Activated naive CD8-positive, alpha-beta T cell (primary cell): ENCODE results near the gene GATAD2B.

Experiments used
- H3K27ac Mint-ChIP-seq: one replicate; pipeline ENCODE4 v1.8.0; 2021; ENCODE audit warnings: mixed read lengths
- H3K27me3 Mint-ChIP-seq: one replicate; pipeline ENCODE4 v1.8.0; 2021; ENCODE audit warnings: mixed read lengths
- H3K36me3 Mint-ChIP-seq: one replicate; pipeline ENCODE4 v1.8.0; 2021; ENCODE audit warnings: mixed read lengths
- H3K4me1 Mint-ChIP-seq: one replicate; pipeline ENCODE4 v1.8.0; 2021; ENCODE audit warnings: low read depth, mixed read lengths
- H3K4me3 Mint-ChIP-seq: one replicate; pipeline ENCODE4 v1.8.0; 2021; ENCODE audit warnings: mild to moderate bottlenecking, mixed read lengths
- H3K9me3 Mint-ChIP-seq: one replicate; pipeline ENCODE4 v1.8.0; 2021; ENCODE audit warnings: low read depth, mixed read lengths

Gene GATAD2B

DNA sequence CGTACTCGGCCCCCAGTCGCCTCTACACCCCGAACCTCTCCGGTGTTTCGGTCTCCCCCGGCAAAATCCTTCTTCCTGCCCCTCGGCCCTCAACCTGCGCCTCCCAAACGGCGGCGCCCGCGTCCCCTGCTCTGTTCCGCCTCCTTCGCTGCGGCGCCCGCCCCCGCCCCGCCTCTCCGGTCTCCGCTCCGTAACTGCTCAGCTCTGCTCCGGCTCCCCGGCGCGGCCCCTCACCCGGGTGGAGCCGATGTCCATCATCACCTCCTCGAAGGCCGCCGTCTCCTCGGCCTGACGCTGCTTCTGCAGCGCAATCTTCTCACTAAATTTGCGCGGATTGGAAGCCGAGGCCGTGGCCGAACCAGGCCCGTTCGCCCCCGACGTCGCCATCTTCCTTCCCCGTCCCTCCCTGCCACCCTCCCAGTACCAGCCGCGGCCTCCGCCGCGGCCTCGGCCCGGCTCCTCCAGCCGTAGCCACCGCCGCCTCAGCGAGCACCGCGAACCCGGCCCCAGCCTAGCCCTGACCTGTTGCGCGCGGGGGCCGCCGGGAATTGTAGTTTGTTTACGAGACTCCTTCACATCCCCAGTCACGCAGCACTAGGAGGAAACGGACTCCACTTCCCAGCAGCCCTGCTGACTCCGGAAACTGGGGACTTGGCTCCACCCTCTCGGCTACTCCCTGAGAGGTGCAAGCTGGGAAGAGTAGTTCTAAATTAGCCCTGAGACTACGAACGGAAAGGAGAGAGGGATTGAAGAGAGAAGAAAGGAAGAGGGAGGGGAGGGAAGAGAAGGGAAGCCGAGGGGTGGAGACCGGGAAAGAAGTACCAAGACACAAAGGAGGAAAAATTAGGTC lies 35.6 kb upstream of the GATAD2B start, which contains the start of gene CRTC2:
TSS of gene CRTC2 (minus strand) at position 502 of the 850 bp plus-strand sequence. CDS start at position 387, 115 bp downstream.
- peak within 1 kb of the TSS; percentile 96 for H3K27ac Mint-ChIP-seq
- peaks cover 55% of the 10 kb centered on the region for H3K4me1 Mint-ChIP-seq
- H3K27me3 Mint-ChIP-seq: no peaks in the 10 kb centered on the region
- no peaks in the 10 kb centered on the region for H3K9me3 Mint-ChIP-seq
- H3K36me3 Mint-ChIP-seq: peaks cover 3% of the 10 kb centered on the region
- H3K4me3 Mint-ChIP-seq: peak within 1 kb of the TSS; percentile 100

GRCh38 chr1:153957744-153958110 lies 35.0 kb upstream of the GATAD2B start:
- Mint-ChIP-seq H3K4me3 (peak overlapping the region; percentile 100), H3K4me1 (peaks cover 53% of the 10 kb centered on the region), H3K27ac (peak overlapping the region; percentile 96), H3K27me3 (no peaks in the 10 kb centered on the region), H3K36me3 (peaks cover 3% of the 10 kb centered on the region), H3K9me3 (no peaks in the 10 kb centered on the region)

DNA sequence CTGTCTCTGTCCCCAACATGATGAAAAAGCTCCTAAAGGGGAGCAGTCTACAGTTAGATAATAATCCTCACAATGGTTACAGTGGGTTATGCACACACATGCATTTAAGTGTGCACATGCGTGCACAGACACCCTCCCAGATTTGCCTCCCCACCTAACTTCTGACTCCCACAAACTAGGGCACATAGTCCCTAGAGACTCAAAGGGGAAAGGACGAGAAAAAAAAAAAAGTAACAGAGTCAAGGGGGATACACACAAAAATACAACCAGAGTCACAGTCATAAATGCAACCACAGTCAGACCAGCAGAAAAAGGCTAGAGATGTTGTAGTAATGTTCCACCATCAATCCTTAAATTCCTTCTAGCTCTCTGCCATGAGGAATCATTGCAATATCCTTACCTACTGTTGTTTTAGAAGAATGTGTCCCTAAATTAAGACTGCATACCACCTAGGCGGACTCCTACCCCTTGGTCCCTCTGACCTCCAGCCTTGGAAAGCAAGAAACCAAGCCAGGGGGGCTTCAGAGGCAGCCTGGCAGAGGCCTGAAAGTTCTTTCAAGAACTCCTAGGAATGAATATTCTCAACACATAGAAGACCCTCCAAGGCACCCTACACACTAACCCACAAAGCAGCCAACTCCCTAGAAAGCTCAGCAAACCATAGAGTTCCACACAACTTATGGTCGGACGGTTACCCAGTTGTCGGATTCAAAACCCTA lies 34.4 kb upstream of the GATAD2B start:
- peak overlapping the region; percentile 100 for H3K4me3 Mint-ChIP-seq
- peaks cover 3% of the 10 kb centered on the region for H3K36me3 Mint-ChIP-seq
- H3K9me3 Mint-ChIP-seq: no peaks in the 10 kb centered on the region
- H3K27ac Mint-ChIP-seq: peak overlapping the region; percentile 96
- H3K4me1 Mint-ChIP-seq: peaks cover 47% of the 10 kb centered on the region
- no peaks in the 10 kb centered on the region for H3K27me3 Mint-ChIP-seq

DNA sequence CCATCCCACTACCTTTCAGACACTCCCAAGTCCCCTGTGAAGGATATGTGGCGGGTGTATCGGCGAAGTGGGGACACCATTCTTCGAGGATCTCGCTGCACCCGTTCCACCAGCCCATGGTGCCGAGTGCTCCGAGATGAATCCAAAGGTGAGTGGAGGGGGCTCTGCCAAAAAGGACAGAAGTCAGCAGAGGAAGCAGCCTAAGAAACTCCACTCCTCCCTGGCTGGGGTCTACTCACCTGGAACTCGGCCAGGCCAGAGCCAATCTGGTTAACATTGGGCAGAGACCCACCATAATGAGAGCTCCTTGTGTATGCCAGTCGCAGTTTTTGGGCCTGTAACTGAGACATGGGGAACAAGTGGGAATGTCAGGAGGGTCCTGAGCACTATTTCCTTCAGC lies 32.1 kb upstream of the GATAD2B start:
- Mint-ChIP-seq H3K9me3 (no peaks in the 10 kb centered on the region), H3K36me3 (peaks cover 4% of the 10 kb centered on the region), H3K4me3 (peak overlapping the region; percentile 27)

GRCh38 chr1:153953859-153954365 lies 31.1 kb upstream of the GATAD2B start:
- H3K27me3 Mint-ChIP-seq: no peaks in the 10 kb centered on the region
- H3K27ac Mint-ChIP-seq: peak overlapping the region; percentile 91
- no peaks in the 10 kb centered on the region for H3K9me3 Mint-ChIP-seq
- H3K4me1 Mint-ChIP-seq: peaks cover 39% of the 10 kb centered on the region
- H3K4me3 Mint-ChIP-seq: peak overlapping the region; percentile 27
- peaks cover 4% of the 10 kb centered on the region for H3K36me3 Mint-ChIP-seq

More for the DNA sequence above, 32.1 kb upstream of the GATAD2B start:
- no peaks in the 10 kb centered on the region for H3K27me3 Mint-ChIP-seq
- peaks cover 40% of the 10 kb centered on the region for H3K4me1 Mint-ChIP-seq
- H3K27ac Mint-ChIP-seq: peak overlapping the region; percentile 91

- Mint-ChIP-seq H3K4me1 (peaks cover 37% of the 10 kb centered on the region), H3K27ac (no peak overlapping the region), H3K9me3 (no peaks in the 10 kb centered on the region), H3K4me3 (no peak overlapping the region), H3K36me3 (peaks cover 7% of the 10 kb centered on the region), H3K27me3 (no peaks in the 10 kb centered on the region)
These were observed 29.0 kb upstream of the GATAD2B start for GRCh38 chr1:153951801-153952200.

DNA sequence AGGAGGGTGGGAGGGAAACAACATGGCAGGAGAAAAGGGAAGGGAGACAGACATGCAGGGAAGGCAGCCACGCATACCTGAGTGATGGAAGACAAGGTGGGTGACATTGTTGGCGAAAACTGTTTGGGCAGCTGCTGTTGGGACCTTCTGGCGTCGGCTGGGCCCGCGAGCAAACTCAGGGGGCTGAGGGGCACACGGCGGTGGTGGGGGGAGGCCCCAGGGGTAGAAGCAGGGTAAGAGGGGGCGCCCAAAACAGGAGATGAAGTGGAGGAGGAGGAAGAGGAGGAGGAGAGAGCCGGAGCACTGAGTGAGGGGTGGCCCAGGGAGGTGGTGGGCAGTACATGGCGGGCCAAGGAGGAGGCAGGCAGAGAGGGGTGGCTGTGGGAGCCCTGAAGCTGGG lies 28.4 kb upstream of the GATAD2B start:
- no peaks in the 10 kb centered on the region for H3K9me3 Mint-ChIP-seq
- no peaks in the 10 kb centered on the region for H3K27me3 Mint-ChIP-seq
- peaks cover 7% of the 10 kb centered on the region for H3K36me3 Mint-ChIP-seq
- H3K27ac Mint-ChIP-seq: peak overlapping the region; percentile 55
- H3K4me3 Mint-ChIP-seq: no peak overlapping the region
- H3K4me1 Mint-ChIP-seq: peaks cover 31% of the 10 kb centered on the region

DNA sequence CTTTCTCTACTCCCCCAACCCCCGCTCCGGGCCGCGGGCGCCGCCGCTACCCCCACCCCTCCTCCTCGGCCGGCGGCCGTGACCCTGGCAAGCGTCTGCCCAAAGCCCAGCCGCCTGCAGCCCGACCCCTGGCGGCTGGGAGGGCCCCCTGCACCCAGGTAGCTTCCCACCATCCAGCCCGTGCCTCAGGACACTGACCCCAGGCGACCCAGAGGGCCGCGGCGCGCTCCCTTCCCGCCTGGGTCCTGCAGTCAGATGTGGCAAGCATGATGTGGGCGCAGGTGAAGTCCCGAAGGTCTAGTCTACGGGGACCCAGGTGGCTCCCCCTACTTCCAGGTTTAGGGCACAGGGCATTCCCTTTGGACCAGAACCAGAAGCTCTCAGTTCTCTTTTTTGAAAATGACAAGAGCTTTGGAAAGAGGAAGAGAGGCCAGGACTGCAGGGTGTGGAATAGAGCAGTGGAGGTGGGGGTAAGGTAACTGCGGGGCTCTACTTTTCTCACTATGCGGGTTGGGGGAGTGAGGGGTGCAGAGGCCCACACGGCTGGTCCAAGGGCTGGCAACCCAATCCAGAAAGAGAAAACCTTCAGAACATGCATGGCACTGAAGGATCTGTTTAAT lies 24.0 kb upstream of the GATAD2B start, which contains the start of gene DENND4B:
TSS of gene DENND4B (minus strand) at position 97 of the 620 bp plus-strand sequence. CDS start 2,344 bp downstream, outside the sequence.
- Mint-ChIP-seq H3K4me1 (peaks cover 27% of the 10 kb centered on the region), H3K27ac (peak within 1 kb of the TSS; percentile 91), H3K27me3 (no peaks in the 10 kb centered on the region), H3K36me3 (peaks cover 4% of the 10 kb centered on the region), H3K9me3 (no peaks in the 10 kb centered on the region), H3K4me3 (peak within 1 kb of the TSS; percentile 92)

DNA sequence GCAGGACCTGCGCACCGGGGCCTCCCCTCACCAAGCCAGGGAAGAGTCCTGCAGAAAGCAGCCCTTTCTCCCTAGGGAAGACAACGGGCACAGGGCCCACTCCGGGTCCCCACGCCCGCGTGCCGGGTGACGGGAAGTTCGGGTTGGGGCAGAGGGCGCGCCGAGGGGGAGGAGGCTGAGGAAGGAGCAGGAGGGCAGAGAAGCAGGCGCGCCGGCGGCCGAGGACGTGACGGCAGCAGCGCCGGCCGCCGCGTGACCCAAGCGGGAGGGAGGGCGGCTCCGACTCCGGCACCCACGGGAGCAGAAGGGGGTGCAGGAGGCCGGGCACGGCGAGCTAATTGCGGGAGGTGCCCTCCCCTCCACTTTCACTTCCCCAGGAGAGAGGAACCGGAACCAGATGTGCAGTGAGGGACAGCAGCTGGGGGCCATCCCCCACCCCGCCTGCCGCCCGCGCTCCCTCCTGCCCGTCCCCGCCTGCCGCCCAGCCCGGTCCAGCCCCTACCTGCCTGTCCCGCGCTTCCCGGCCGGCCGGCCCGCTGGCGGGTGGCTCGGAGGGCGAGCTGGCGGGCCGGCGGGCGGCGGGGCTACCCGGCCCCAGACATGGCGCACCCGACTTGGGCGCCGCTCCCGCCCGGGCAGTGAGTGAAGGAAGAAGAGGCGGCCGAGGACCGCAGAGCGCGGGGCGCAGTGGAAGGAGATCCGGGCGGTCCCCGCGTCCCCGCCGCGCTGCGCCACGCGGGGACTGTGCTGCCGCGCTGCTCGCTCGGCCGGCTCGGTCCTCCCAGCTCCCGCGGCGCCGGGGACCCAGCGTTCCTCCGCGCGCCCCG lies 23.2 kb upstream of the GATAD2B start:
- Mint-ChIP-seq H3K9me3 (no peaks in the 10 kb centered on the region), H3K27ac (peak overlapping the region; percentile 91), H3K36me3 (peaks cover 4% of the 10 kb centered on the region), H3K27me3 (no peaks in the 10 kb centered on the region), H3K4me3 (peak overlapping the region; percentile 92), H3K4me1 (peaks cover 31% of the 10 kb centered on the region)

GRCh38 chr1:153945131-153945794 lies 22.5 kb upstream of the GATAD2B start:
- Mint-ChIP-seq H3K27me3 (no peaks in the 10 kb centered on the region), H3K27ac (peak overlapping the region; percentile 91), H3K36me3 (peaks cover 2% of the 10 kb centered on the region), H3K4me1 (peaks cover 30% of the 10 kb centered on the region), H3K4me3 (peak overlapping the region; percentile 92), H3K9me3 (no peaks in the 10 kb centered on the region)

DNA sequence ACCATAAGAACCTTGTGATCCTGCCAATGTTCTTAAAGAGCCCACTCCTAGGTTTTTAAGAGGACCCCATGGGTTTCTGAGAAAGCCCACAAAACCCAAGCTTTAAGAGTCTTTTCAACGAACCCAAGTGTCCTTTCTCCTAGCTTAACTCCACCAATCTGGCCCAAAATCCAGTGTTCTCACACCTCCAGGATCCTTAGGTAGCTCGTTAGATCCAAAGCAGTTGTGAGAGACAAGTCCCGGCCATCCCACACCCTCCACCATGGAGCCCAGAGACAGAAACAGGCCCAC lies 22.0 kb upstream of the GATAD2B start:
- H3K36me3 Mint-ChIP-seq: peaks cover 2% of the 10 kb centered on the region
- no peaks in the 10 kb centered on the region for H3K27me3 Mint-ChIP-seq
- H3K27ac Mint-ChIP-seq: peak overlapping the region; percentile 91
- no peaks in the 10 kb centered on the region for H3K9me3 Mint-ChIP-seq
- H3K4me1 Mint-ChIP-seq: peaks cover 30% of the 10 kb centered on the region
- H3K4me3 Mint-ChIP-seq: peak overlapping the region; percentile 92

GRCh38 chr1:153944005-153944826 lies 21.4 kb upstream of the GATAD2B start:
- no peaks in the 10 kb centered on the region for H3K27me3 Mint-ChIP-seq
- peaks cover 2% of the 10 kb centered on the region for H3K36me3 Mint-ChIP-seq
- peak overlapping the region; percentile 91 for H3K27ac Mint-ChIP-seq
- no peaks in the 10 kb centered on the region for H3K9me3 Mint-ChIP-seq
- H3K4me1 Mint-ChIP-seq: peaks cover 30% of the 10 kb centered on the region
- peak overlapping the region; percentile 92 for H3K4me3 Mint-ChIP-seq
